ENCODE data around the gene SRD5A1. TPM values are rescaled to one million over a fixed set of nuclear protein-coding genes. Genes with fewer than 3 reads are reported as not detected.

SRD5A1 gene
- total and polyA plus RNA-seq, 2 of the 8 experiments (the other 6 are each of a cell fraction or from before 2014, with no cell fraction given): 34.7 to 42.4 TPM

GRCh38 chr5:6608016-6608415 is 25.2 kb upstream of the SRD5A1 start:
- H2BK5ac ChIP-seq (ENCODE audit: low read depth, low read length): no peak overlapping the region
- no peak overlapping the region for H3K4me2 ChIP-seq (ENCODE audit: insufficient read depth in 1 of 2, low read depth in 2 of 2, low read length in 2 of 2)
- WGBS, 2 experiments (ENCODE audit: extremely low coverage in 1 of 2, insufficient coverage in 1 of 2, insufficient read length in 1 of 2, insufficient replicate concordance in 2 of 2, low coverage in 1 of 2, low lambda C conversion rate in 2 of 2, missing lambda C conversion rate in 1 of 2): 90% methylated on average over 3 of the region's 3 CpGs; no CpG with 5 or more reads in 1 of the 2 experiments
- H3K56ac ChIP-seq (replicated peaks; ENCODE audit: insufficient read length, low read depth, low read length): no peak overlapping the region
- H3K79me1 ChIP-seq (ENCODE audit: low read depth, low read length): peaks cover 4% of the 10 kb centered on the region; the same call in 1 of the 2 replicates
- H3K18ac ChIP-seq (ENCODE audit: extremely low read depth, low read length): no peak overlapping the region
- no peak overlapping the region for H3K27ac ChIP-seq (ENCODE audit: low read depth, low read length)
- H3K9ac ChIP-seq (replicated peaks in 1 of 4; ENCODE audit: extremely low read depth in 1 of 4, low read depth in 3 of 4, low read length in 3 of 4): no peak overlapping the region
- H3K23me2 ChIP-seq (ENCODE audit: low read depth, low read length): no peaks in the 10 kb centered on the region
- DNase-seq (ENCODE audit: low read depth in 1 of 2, low spot score in 2 of 2) (no peak), FAIRE-seq (no peak)
- no peak overlapping the region for H2AFZ ChIP-seq (ENCODE audit: low read length)
- peaks cover 0 to 11% of the 10 kb centered on the region in 2 experiments; a peak in 2 of 4 replicates for H3K79me2 ChIP-seq (ENCODE audit: control insufficient read depth in 1 of 2, insufficient read depth in 2 of 2, low read length in 2 of 2)
- no peak overlapping the region for H2BK20ac ChIP-seq (ENCODE audit: low read length)
- no peak overlapping the region for H2BK12ac ChIP-seq (ENCODE audit: low read depth, low read length)
- H3K4me1 ChIP-seq (replicated peaks in 1 of 4; ENCODE audit: control insufficient read depth in 3 of 4, insufficient read depth in 4 of 4, low read length in 3 of 4): no peaks in the 10 kb centered on the region
- no peaks in the 10 kb centered on the region for H3K27me3 ChIP-seq (replicated peaks in 1 of 4; ENCODE audit: control insufficient read depth in 3 of 4, extremely low read depth in 1 of 4, insufficient read depth in 3 of 4, low read length in 3 of 4)
- no peak overlapping the region for H2BK120ac ChIP-seq (replicated peaks; ENCODE audit: low read depth, low read length)
- no peak overlapping the region for H3K23ac ChIP-seq (ENCODE audit: insufficient read length)
- no peak overlapping the region for H2AK5ac ChIP-seq (ENCODE audit: low read depth, low read length)
- H4K5ac ChIP-seq (ENCODE audit: insufficient read length, low read depth, low read length): no peak overlapping the region
- H4K20me1 ChIP-seq (replicated peaks in 1 of 2; ENCODE audit: control insufficient read depth in 1 of 2, insufficient read depth in 2 of 2, low read length in 2 of 2): peaks cover 13 to 15% of the 10 kb centered on the region in 2 experiments
- no peak overlapping the region for H3K4ac ChIP-seq (replicated peaks; ENCODE audit: insufficient read length, low read depth, low read length)
- H3K9me3 ChIP-seq (ENCODE audit: insufficient read depth in 2 of 2, low read depth in 1 of 2, low read length in 1 of 2): no peaks in the 10 kb centered on the region
- no peak overlapping the region for H2BK15ac ChIP-seq (ENCODE audit: low read length)
- ChIA-PET CTCF (ENCODE audit: partially characterized antibody) (interaction anchor here (0.6 to 1.1 kb wide), 2 partner anchors 24 to 137 kb away, joined by 3 read pairs; partner anchors contain the start of gene NSUN2), POLR2A (ENCODE audit: partially characterized antibody) (interaction anchor here (2.2 to 2.4 kb wide), 2 partner anchors 9 to 15 kb away, joined by 7 to 8 read pairs; no protein-coding TSS in a partner anchor)
- no peak overlapping the region for H4K8ac ChIP-seq (ENCODE audit: extremely low read depth, insufficient read depth, low read length)
- H3K14ac ChIP-seq (ENCODE audit: insufficient read length): no peak overlapping the region
- peaks cover 51 to 86% (median 78%) of the 10 kb centered on the region in 4 experiments for H3K36me3 ChIP-seq (ENCODE audit: control insufficient read depth in 2 of 4, insufficient read depth in 4 of 4, low read length in 3 of 4)
- H3K4me3 ChIP-seq (ENCODE audit: extremely low read depth in 1 of 4, insufficient read depth in 2 of 4, low read depth in 3 of 4, low read length in 4 of 4): no peak overlapping the region
- H4K91ac ChIP-seq (replicated peaks; ENCODE audit: insufficient read length, low read length): no peak overlapping the region
- TF ChIP-seq SAP30 (IDR thresholded peaks at IDR 0.05; ENCODE audit: insufficient read depth, insufficient replicate concordance, low read length) (no peak), ASH2L (IDR thresholded peaks at IDR 0.05; ENCODE audit: low read length) (no peak), TCF12 (IDR thresholded peaks at IDR 0.05; ENCODE audit: low read depth, low read length) (no peak), GTF2F1 (IDR thresholded peaks at IDR 0.05; ENCODE audit: borderline replicate concordance, low read depth, low read length) (no peak), CHD2 (IDR thresholded peaks at IDR 0.05; ENCODE audit: low read length) (no peak), SP4 (IDR thresholded peaks at IDR 0.05; ENCODE audit: low read length) (no peak), E2F6 (IDR thresholded peaks at IDR 0.05) (no peak), SUZ12 (IDR thresholded peaks at IDR 0.05; ENCODE audit: low read length) (no peak), BRCA1 (IDR thresholded peaks at IDR 0.05; ENCODE audit: low read depth, low read length) (no peak), EGR1 (IDR thresholded peaks at IDR 0.05; ENCODE audit: borderline replicate concordance, low read depth, low read length) (no peak), RBBP5 (IDR thresholded peaks at IDR 0.05; ENCODE audit: borderline replicate concordance, low read depth, low read length) (no peak), JUND (IDR thresholded peaks at IDR 0.05; ENCODE audit: low read length) (no peak), SIRT6 (IDR thresholded peaks at IDR 0.05; ENCODE audit: low read length) (no peak)
- TF ChIP-seq, protein P1, sequence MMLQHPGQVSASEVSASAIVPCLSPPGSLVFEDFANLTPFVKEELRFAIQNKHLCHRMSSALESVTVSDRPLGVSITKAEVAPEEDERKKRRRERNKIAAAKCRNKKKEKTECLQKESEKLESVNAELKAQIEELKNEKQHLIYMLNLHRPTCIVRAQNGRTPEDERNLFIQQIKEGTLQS (IDR thresholded peaks at IDR 0.05; ENCODE audit: insufficient read depth, low read depth, low read length): no peak

Data from H1 (cell line).